ENCODE data around the gene AOC1.

AOC1 gene

DNA sequence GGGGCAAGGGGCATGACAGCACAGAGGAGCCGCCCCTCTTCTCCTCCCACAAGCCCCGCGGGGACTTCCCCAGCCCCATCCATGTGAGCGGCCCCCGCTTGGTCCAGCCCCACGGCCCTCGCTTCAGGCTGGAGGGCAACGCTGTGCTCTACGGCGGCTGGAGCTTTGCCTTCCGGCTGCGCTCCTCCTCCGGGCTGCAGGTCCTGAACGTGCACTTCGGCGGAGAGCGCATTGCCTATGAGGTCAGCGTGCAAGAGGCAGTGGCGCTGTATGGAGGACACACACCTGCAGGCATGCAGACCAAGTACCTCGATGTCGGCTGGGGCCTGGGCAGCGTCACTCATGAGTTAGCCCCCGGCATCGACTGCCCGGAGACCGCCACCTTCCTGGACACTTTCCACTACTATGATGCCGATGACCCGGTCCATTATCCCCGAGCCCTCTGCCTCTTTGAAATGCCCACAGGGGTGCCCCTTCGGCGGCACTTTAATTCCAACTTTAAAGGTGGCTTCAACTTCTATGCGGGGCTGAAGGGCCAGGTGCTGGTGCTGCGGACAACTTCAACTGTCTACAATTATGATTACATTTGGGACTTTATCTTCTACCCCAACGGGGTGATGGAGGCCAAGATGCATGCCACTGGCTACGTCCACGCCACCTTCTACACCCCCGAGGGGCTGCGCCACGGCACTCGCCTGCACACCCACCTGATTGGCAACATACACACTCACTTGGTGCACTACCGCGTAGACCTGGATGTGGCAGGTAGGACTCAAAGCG is 5.1 kb downstream of the AOC1 start:
- no peak for DNase-seq (ENCODE audit: low spot score)

DNA sequence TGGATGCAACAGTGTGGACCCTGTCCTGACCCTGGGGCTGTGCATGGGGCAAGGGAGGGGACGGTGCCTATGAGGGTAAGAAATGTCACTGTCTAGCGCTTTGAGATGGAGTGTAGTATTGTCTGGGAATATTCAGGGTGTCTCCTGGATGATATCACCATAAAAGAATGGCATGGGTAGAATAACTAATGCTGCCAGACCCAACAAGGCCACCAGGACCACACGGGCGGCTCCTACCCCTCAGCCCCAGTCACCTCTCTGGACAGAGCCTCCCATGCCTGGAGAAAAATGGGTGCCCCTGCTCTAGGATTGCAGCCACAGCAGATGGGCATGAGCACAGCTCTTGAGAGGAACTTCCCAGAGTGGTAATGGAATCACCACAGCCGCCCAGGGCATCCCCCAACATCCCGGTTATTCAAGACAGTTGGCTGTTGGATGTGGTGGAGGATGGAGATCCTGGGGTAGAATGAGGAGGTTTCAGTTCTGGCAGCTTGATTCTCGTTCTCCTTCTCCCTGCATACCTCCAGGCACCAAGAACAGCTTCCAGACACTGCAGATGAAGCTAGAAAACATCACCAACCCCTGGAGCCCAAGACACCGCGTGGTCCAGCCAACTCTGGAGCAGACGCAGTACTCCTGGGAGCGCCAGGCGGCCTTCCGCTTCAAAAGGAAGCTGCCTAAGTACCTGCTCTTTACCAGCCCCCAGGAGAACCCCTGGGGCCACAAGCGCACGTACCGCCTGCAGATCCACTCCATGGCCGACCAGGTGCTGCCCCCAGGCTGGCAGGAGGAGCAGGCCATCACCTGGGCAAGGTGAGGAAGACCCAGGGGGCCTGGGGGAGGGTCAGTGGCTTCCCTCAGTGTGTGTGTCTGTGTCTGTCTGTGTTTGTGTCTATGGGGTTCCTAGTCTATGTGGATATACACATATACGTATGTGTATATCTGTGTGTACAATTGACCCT is 6.2 kb downstream of the AOC1 start:
- DNase-seq (ENCODE audit: low spot score) = no peak

DNA sequence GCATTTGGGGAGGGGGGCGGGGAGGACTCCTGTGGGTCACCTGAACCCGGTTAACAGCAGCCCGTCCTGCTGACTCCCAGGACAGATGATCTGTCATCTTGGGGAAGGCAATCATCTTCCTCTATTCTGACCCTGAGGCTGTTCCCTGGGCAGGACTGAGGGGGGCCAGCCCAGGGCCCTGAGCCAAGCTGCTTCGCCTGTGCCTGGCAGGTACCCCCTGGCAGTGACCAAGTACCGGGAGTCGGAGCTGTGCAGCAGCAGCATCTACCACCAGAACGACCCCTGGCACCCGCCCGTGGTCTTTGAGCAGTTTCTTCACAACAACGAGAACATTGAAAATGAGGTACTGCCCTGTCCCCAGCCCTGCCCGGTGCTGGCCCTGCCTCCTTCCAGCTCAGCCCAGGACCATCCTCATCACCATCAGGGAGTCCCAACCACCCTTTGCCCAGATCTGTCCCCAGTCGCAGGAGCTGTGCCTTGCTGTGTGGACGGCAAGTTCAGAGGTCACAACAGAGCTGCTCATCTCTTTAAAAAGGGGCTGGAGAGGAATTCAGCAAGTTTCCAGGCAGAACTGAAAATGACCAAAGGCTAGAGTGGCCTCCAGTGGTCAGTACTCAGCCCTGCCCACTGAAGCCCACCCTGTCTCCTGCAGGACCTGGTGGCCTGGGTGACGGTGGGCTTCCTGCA is 8.1 kb downstream of the AOC1 start:
- DNase-seq (ENCODE audit: low spot score) = no peak

DNA sequence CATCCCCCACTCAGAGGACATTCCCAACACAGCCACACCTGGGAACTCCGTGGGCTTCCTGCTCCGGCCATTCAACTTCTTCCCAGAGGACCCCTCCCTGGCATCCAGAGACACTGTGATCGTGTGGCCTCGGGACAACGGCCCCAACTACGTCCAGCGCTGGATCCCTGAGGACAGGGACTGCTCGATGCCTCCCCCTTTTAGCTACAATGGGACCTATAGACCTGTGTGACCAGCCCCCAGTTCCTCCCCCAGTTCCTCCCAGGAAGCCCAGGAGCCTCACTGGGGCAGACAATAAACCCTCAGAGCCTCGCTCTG is 8.6 kb downstream of the AOC1 start:
- DNase-seq (ENCODE audit: low spot score) = no peak

DNA sequence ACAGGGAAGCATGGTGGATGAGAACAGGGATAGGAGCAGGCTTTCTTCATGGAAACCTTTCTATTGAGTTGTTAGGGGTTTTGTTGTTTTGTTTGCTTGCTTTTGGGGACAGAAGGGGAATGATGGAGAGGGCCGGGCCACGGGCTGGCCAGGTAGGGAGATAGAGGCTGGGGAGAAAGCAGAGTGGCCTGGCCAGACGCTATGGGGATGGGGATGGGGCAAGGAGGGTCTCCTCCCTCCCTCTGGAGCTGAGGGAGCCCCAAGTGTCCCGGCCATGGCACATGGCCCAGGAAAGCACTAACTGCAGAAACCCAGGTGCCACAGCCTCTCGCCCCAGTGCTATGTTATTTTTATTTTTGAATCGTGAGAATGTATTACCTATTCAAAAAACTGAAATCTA is 10.0 kb downstream of the AOC1 start:
- no peak for DNase-seq (ENCODE audit: low spot score)

DNA sequence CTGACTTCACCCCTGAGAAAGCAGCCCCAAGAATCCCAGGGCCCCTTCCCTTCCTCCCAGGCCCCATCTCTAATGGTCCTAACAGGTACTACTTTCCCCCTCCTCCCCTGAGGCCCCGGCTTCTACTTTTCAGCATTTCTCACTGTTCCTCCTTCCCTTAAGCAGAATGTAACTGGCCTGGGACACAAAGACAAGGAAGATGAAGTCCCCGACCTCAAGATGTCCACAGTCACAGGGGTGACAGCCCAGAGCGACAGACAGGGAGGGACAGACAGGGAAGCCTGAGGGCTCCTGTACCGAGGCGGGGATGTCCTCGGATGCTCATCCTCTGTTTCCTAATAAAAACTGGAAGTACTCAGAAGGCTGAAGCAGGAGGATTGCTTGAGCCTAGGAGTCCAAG is 11.6 kb downstream of the AOC1 start:
- no peak for DNase-seq (ENCODE audit: low spot score)

DNA sequence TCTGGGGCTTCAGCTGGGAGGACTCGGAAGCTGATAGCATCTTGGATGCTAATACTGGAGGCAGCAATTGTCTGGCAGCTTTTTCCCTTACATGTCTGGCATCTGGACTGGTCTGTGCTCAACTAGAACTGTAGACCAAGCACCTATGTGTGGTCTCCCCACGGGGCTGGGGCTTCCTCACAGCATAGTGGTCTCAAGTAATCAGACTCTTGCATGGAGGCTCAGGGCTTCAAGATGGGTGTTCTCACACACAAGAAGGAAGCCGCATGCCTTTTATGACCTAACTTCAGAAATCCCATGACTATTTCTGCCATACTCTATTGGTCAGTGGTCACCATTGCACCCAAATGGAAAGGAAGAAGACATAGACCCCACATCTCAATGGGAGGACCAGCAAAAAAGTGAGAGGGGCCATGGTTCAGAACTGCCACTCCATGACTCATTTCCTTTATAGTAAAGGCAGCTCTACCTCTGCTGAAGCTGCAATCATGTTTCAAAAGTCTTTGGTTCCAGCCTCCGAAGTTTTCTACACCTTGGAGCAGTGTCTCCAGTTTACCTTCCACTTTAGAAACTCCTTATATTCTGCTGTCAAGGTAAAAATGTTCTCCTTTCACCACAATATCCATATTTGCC is 14.7 kb downstream of the AOC1 start:
- no peak for DNase-seq (ENCODE audit: low spot score)

DNA sequence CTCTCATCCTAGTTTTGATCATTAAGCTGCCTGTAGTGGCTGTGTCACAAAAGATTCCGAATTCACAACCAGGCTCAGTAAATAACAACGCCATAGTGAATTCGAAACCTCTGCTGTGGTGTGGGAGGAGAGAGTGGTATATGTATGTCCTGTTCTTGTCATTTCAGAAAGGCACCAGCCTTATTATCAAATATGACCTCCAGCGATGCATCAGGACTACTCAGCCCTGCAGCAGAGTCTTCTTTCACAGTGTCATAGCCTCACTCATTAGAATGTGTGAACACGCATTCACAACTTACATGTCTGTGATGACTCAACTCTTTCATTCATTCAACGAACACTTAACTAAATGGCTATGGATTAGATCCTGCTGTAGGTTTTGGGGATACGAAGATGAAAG is 15.3 kb downstream of the AOC1 start:
- DNase-seq (ENCODE audit: low spot score) = no peak

DNA sequence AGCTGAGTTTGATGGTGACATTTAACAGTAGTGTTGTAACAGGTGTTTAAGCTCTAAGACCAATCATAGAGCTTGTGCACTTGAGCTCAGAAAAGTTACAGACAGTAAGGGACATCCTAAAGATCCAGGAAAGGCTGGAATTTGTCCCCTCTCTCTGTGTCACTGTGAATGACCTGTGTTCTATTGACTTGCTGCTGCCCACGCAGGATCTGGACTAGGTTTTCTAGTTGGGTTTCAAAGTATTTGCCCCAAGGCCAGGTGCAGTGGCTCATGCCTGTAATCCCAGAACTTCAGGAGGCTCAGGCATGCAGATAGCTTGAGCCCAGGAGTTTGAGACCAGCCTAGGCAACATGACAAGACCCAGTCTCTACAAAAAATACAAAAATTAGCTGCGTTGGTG is 17.1 kb downstream of the AOC1 start:
- no peak for DNase-seq (ENCODE audit: low spot score)

DNA sequence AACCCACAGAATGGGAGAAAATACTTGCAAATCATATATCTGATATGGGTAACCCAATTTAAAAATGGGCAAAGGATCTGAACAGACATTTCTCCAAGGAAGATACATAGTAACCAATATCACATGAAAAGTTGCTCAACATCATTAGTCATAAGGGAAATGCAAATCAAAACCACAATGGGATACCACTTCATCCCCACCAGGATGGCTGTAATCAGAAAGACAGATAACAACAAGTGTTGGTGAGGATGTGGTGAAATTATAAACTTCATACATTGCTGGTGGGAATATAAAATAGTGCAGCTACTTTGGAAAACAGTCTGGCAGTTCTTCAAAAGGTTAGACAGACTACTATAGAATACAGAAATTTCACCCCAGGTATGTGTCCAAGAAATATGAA is 19.3 kb downstream of the AOC1 start:
- no peak for DNase-seq (ENCODE audit: low spot score)

DNA sequence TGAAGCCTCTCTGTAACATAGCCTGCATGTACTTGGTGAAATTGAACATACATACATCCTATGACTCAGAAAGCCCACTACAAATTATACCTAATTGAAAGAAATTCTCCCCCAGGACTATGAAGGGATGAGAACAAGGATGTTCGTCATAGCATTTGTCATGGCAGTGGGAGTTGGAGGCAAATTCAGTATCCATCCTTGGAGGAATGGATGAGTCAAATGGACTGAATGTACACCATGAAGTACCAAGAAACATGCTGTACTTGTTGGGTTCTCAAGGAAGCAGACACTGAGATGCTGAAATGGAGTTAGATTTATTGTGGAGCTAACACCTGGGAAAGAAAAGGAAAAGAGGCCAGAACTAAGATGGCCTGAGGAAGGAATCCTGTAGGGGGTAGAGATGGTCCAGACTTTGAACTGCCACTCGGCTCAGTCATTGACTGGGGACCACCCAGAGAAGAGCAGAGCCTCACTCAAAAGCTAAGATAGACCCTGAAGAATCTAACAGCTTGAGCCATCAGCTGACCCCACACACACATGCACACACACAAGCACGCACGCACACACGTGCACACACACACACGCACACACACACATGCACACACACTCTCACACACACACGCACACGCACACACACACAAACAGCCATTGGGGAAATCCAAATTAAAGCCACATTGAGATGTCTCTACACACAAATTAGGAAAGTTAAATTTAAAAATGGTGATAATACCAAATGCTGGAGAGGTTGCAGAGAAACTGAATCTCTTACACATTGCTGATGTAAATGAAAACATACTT is 22.3 kb downstream of the AOC1 start:
- DNase-seq (ENCODE audit: low spot score) = no peak

DNA sequence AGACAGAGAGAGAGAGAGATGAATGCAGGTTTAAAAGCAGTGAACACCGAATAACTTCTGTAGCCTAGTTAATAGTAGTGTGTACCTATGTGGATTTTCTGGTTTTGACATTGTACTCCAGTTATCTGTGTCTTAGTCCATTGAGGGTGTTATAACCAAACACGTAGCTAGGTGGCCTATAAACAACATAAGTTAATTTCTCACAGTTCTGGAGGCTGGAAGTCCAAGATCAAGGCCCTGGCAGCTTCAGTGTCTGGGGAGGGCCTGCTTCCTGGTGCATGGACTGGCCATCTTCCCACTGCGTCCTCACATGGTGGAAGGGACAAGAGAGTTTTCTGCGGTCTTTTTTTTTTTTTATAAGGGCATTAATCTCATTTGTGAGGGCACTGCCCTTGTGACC is 23.5 kb downstream of the AOC1 start:
- DNase-seq (ENCODE audit: low spot score) = no peak

DNA sequence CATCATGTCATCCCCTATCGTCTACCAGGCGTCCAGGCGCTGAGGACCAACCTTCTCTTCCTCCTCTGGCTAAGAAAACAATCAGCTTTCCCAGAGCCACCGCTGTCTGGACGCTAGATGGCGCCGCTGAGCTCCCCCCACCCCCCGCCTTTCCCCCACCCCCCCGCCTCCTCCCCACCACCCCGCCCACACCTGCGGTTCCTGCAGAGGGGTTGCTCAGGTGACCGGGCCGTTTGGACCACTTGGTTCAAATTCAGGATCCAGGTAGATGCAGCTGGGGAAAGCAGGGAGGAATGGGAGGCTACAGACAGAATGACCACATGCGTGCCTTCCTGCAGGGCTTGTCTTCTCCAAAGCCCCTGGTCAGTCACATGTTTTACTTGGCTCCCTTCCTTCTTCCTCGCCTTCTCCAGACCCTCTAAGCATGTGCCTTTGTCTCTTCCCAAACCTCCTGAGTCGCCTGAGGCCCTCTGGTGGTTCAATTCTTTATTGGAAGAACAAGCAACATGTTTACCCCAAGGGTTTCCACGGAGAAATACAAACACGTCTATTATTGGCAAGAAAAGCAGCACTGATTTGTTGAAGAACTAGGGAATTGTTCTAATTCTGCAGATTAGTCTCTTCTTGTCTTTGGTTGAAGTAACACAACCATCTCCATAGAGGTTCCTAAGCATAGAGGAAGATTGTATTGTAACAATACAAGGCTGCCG is 24.7 kb downstream of the AOC1 start:
- peak; percentile 37 for DNase-seq (ENCODE audit: low spot score)

DNA sequence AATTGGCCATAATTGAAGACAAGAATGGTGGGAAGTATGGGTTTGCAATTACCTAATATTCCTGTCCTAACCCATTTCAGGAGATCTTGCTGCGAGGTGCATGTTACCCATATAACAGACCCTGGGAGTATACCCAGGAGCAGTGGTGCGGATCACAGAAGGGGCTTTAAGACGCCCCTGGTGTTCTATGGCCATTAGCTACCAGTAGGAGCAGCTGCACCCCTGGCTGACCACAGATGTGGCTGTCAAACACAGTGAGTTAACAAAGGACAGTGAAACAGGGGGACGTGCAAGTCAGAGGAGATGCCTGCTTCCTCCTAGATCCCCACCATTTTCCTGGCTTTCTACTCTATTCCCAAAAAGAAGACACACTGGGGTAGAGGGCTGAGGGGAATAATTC is 25.2 kb downstream of the AOC1 start:
- DNase-seq (ENCODE audit: low spot score) = no peak

DNA sequence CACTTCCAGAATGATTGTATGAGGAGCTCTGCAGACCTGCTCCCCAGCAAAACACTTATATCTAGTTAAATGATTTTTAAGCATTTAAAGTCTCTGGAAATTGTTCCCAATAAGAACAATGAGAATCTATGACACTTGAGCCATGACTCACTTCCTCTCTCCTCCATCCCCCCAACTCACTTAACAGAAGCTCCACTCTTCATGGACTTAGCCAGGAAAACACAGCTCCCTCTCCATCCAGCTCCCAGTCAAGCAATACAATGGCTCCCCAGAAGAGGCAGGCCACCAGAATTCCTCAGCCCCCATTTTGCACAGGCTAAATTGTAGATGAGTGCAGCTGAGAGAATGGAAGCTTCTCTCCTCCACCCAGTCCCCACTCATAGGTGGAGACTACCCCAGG is 27.0 kb downstream of the AOC1 start:
- no peak for DNase-seq (ENCODE audit: low spot score)

DNA sequence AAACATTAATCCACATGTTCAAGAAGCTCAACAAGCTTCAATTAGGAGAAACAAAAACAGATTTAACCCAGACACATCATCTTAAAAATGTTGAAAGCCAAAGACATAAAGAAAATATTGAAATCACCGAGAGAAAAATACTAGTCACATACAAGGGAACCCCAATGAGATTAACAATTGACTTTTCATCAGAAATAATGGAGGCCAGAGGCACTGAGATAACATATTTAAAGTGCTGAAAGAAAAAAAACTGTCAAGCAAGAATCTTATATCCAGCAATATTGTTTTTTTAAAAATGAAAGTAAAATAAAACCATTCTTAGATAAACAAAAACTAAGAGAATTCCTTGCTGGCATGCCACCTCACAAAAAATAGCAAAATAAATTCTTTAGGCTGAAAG is 28.9 kb downstream of the AOC1 start:
- no peak for DNase-seq (ENCODE audit: low spot score)

DNA sequence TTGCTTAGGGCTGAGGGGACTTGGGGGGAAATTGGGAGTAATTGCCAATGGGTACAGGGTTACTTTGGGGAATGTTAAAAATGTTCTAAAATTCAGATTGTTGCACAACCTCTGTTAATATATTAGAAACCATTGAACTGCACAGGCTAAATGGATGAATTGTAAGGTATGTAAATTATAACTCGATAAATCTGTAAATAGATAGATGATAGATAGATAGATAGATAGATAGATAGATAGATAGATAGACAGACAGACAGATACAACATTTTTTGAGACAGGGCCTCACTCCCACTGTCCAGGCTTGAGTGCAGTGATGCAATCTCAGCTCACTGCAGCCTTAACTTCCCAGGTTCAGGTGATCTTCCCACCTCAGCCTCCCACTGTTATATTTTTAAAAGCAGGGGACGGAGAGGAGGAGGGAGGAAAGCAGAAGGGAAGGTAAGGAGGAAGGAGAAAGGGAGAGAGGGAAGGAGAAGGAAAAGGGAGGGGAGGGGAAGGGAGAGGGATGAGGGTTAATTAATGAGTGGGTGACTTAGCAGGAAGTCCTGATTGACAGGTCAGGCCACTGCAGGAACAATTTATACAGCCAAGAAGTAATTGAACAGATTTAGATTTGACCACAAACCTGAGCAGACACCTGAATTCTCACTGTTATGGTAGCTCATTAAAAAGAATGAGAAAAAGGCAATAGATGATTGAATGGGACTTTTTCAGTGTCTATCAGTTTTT is 38.7 kb downstream of the AOC1 start:
- DNase-seq (ENCODE audit: low spot score) = no peak

DNA sequence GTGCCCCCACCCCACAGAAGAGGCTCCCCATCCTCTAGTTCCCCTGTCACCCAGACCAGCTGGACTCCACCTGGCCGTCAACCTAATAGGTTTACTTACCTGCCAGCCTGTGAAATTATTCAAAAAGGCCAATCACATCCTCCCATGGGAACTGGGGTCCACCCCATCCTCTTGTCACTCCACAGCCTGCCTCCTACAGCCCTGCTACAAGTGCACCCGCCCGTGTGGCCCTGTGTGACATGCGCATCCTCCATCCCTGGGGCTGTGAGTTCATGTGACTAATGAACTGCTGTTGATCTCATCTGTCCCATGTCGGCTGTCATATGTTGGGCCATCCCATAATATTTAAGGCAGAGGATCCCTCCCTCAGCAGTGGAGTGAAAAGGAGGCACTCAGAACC is 39.4 kb downstream of the AOC1 start:
- no peak for DNase-seq (ENCODE audit: low spot score)

DNA sequence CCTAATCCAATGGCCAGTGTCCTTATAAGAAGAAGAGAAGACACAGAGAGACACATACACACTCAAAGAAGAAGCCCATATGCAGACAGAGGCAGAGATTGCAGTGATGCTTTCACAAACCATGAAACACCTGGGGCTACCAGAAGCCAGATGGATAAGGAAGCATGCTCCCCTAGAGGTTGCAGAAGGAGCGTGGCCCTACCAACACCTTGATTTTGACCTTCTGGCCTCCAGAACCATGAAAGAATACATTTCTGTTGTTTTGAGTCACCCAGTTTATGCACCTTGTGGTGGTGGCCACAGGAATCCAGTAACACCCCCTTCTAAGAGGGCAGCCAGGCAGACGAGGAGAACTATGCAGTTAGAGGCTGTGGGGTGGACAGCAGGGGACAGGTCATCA is 43.5 kb downstream of the AOC1 start:
- no peak for DNase-seq (ENCODE audit: low spot score)

DNA sequence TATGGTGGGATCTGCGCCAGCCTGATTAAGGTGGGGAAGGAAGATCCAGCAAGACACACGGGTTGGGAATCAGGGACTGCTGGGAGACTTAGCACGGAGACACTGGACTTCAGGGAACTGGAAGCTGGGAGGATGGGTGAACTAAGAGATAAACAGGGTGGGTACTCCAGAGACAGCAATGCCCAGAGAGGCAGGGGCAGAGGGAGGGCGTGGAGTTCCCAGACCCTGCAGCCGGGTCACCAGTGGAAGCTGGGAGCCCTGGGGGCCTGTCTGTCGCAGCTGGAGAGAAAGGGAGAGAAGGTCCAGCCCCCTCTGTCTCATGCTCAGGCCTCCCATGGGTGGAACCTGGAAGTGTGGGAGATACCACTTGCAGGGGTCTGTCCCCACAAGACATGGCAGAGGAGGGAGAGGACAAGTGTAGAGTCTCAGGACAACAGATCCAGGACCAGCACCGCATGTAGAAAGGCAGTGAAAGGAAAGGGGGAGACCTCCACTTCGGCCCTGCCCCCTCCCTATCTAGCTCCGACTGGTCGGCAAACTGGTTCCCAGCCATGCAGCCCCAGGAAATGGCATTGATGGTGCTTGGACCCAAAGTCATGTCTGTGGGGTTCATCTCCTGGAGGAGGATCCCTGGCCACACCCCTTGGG is 44.4 kb downstream of the AOC1 start:
- no peak for DNase-seq (ENCODE audit: low spot score)

All from hematopoietic multipotent progenitor cell treated with erythropoietin and hydrocortisone succinate and interleukin-3 and kit ligand, for 15 days (in vitro differentiated cells).